H1 (cell line): Measurements from ENCODE around the gene SMDT1. TPM values are rescaled to one million over a fixed set of nuclear protein-coding genes. Genes with fewer than 3 reads are reported as not detected.

Experiments
- CTCF ChIA-PET: fragments of 300-600 bp; sonication (Branson Sonifier 250); formaldehyde crosslinking; loops from one replicate; lab custom pipeline; 2021; ENCODE audit not compliant: partially characterized antibody; lab: Charles Lee
- POLR2A ChIA-PET: fragments of 300-600 bp; sonication (Branson Sonifier 250); formaldehyde crosslinking; loops from one replicate; lab custom pipeline; 2021; ENCODE audit warnings: inconsistent platforms; ENCODE audit not compliant: partially characterized antibody; lab: Charles Lee
- DNase-seq, 2 experiments: peaks; one replicate each; pipeline versions ENCODE4 v3.0.0 to v3.0.0-alpha.2; 2010 to 2022; ENCODE audit warnings: low spot score in 2 of 2, low read depth in 1 of 2, mixed read lengths in 1 of 2
- FAIRE-seq: peaks from 2 replicates; lab custom pipeline; 2011; peaks lifted over from hg19 to GRCh38; lab: Jason Lieb, UNC
- H2AFZ ChIP-seq: 2 replicates; pipeline ENCODE4 v1.8.1; 2012; ENCODE audit warnings: low read length, inconsistent platforms
- H2AK5ac ChIP-seq: 2 replicates; pipeline ENCODE4 v1.6.1; 2013; ENCODE audit warnings: low read depth, low read length
- H2BK120ac ChIP-seq: replicated peaks from 2 replicates; pipeline ENCODE3; 2013; ENCODE audit warnings: low read depth, low read length, inconsistent platforms
- H2BK12ac ChIP-seq: 2 replicates; pipeline ENCODE4 v1.6.1; 2013; ENCODE audit warnings: low read depth, low read length
- H2BK15ac ChIP-seq: 2 replicates; pipeline ENCODE4 v1.6.1; 2013; ENCODE audit warnings: low read length
- H2BK20ac ChIP-seq: 2 replicates; pipeline ENCODE4 v1.6.1; 2013; ENCODE audit warnings: low read length
- H2BK5ac ChIP-seq: 2 replicates; pipeline ENCODE4 v1.6.1; 2013; ENCODE audit warnings: low read depth, low read length
- H3K14ac ChIP-seq: 2 replicates; pipeline ENCODE4 v1.6.1; 2013; ENCODE audit warnings: inconsistent platforms; ENCODE audit not compliant: insufficient read length
- H3K18ac ChIP-seq: 2 replicates; pipeline ENCODE4 v1.6.1; 2013; ENCODE audit warnings: low read length; ENCODE audit errors: extremely low read depth
- H3K23ac ChIP-seq: 2 replicates; pipeline ENCODE4 v1.6.1; 2013; ENCODE audit warnings: inconsistent platforms; ENCODE audit not compliant: insufficient read length
- H3K23me2 ChIP-seq: 2 replicates; pipeline ENCODE4 v1.6.1; 2013; ENCODE audit warnings: low read depth, low read length
- H3K27ac ChIP-seq: 2 replicates; pipeline ENCODE4 v1.6.1; 2011; ENCODE audit warnings: low read depth, low read length, inconsistent platforms
- H3K27me3 ChIP-seq, 4 experiments: replicated peaks in 1 of 4; 1 replicate in 1 of 4; 2 replicates in 3 of 4; pipeline versions ENCODE4 v1.6.1 to v1.8.1; 2011 to 2013; ENCODE audit warnings: low read length in 3 of 4, mild to moderate bottlenecking in 3 of 4, inconsistent platforms in 2 of 4, mixed read lengths in 2 of 4, moderate library complexity in 1 of 4; ENCODE audit not compliant: control insufficient read depth in 3 of 4, insufficient read depth in 3 of 4; ENCODE audit errors: extremely low read depth in 1 of 4
- H3K36me3 ChIP-seq, 4 experiments: 2 replicates each; pipeline versions ENCODE4 v1.6.1 to v1.8.1; 2011 to 2013; ENCODE audit warnings: mild to moderate bottlenecking in 4 of 4, low read length in 3 of 4, moderate library complexity in 2 of 4, control low read depth in 1 of 4, inconsistent platforms in 1 of 4; ENCODE audit not compliant: insufficient read depth in 4 of 4, control insufficient read depth in 2 of 4
- H3K4ac ChIP-seq: replicated peaks from 2 replicates; pipeline ENCODE3; 2013; ENCODE audit warnings: low read length, low read depth, mixed read lengths, inconsistent platforms; ENCODE audit not compliant: insufficient read length
- H3K4me1 ChIP-seq, 4 experiments: replicated peaks in 1 of 4; 1 replicate in 1 of 4; 2 replicates in 3 of 4; pipeline versions ENCODE4 v1.6.1 to v1.8.1; 2011 to 2013; ENCODE audit warnings: low read length in 3 of 4, inconsistent platforms in 2 of 4, mixed read lengths in 1 of 4; ENCODE audit not compliant: insufficient read depth in 4 of 4, control insufficient read depth in 3 of 4
- H3K4me2 ChIP-seq, 2 experiments: 2 replicates each; pipeline versions ENCODE4 v1.6.1 to v1.8.1; 2011 to 2013; ENCODE audit warnings: low read depth in 2 of 2, low read length in 2 of 2, control low read depth in 1 of 2, inconsistent platforms in 1 of 2, mild to moderate bottlenecking in 1 of 2; ENCODE audit not compliant: insufficient read depth in 1 of 2
- H3K4me3 ChIP-seq, 4 experiments: fragments of 200-600, 300-600 bp in 1 of 4; sonication (generic), shearing (Covaris generic), sonication (Bioruptor Twin) in 1 of 4; 2 replicates each; pipeline versions ENCODE4 v1.5.1 to v1.8.1; 2011 to 2016; ENCODE audit warnings: low read length in 4 of 4, low read depth in 3 of 4, control low read depth in 2 of 4, inconsistent platforms in 2 of 4, mild to moderate bottlenecking in 2 of 4, mixed read lengths in 1 of 4, moderate library complexity in 1 of 4; ENCODE audit not compliant: insufficient read depth in 2 of 4; ENCODE audit errors: extremely low read depth in 1 of 4
- H3K56ac ChIP-seq: replicated peaks from 2 replicates; pipeline ENCODE3; 2013; ENCODE audit warnings: low read depth, mild to moderate bottlenecking, mixed read lengths, low read length, inconsistent platforms; ENCODE audit not compliant: insufficient read length
- H3K79me1 ChIP-seq: 2 replicates; pipeline ENCODE4 v1.6.1; 2013; ENCODE audit warnings: low read depth, low read length, control low read depth
- H3K79me2 ChIP-seq, 2 experiments: 2 replicates each; pipeline versions ENCODE4 v1.6.1 to v1.8.1; 2012 to 2013; ENCODE audit warnings: low read length in 2 of 2, mild to moderate bottlenecking in 2 of 2, inconsistent platforms in 1 of 2; ENCODE audit not compliant: insufficient read depth in 2 of 2, control insufficient read depth in 1 of 2
- H3K9ac ChIP-seq, 4 experiments: replicated peaks in 1 of 4; 1 replicate in 1 of 4; 2 replicates in 3 of 4; pipeline versions ENCODE4 v1.6.1 to v1.8.1; 2011 to 2013; ENCODE audit warnings: low read depth in 3 of 4, low read length in 3 of 4, control low read depth in 2 of 4, mild to moderate bottlenecking in 2 of 4, moderate library complexity in 2 of 4, inconsistent platforms in 1 of 4; ENCODE audit errors: extremely low read depth in 1 of 4
- H3K9me3 ChIP-seq, 2 experiments: 2 replicates each; pipeline versions ENCODE4 v1.6.1 to v1.8.1; 2012 to 2013; ENCODE audit warnings: mild to moderate bottlenecking in 2 of 2, moderate library complexity in 2 of 2, control low read depth in 1 of 2, inconsistent platforms in 1 of 2, low read depth in 1 of 2, low read length in 1 of 2, mixed read lengths in 1 of 2; ENCODE audit not compliant: insufficient read depth in 2 of 2
- H4K20me1 ChIP-seq, 2 experiments: replicated peaks in 1 of 2; 2 replicates each; pipeline versions ENCODE3 to v1.8.1; 2011 to 2013; ENCODE audit warnings: inconsistent platforms in 2 of 2, low read length in 2 of 2, mild to moderate bottlenecking in 1 of 2; ENCODE audit not compliant: insufficient read depth in 2 of 2, control insufficient read depth in 1 of 2
- H4K5ac ChIP-seq: 2 replicates; pipeline ENCODE4 v1.6.1; 2013; ENCODE audit warnings: low read length, low read depth, mixed read lengths, inconsistent platforms; ENCODE audit not compliant: insufficient read length
- H4K8ac ChIP-seq: 2 replicates; pipeline ENCODE4 v1.8.0; 2013; ENCODE audit warnings: mild to moderate bottlenecking, moderate library complexity, low read length, inconsistent platforms; ENCODE audit not compliant: insufficient read depth; ENCODE audit errors: extremely low read depth
- H4K91ac ChIP-seq: replicated peaks from 2 replicates; pipeline ENCODE3; 2013; ENCODE audit warnings: low read length, mixed read lengths, inconsistent platforms; ENCODE audit not compliant: insufficient read length
- CEBPB ChIP-seq: IDR thresholded peaks from 2 replicates; pipeline ENCODE4 v1.6.1; 2012; ENCODE audit warnings: low read depth, low read length
- CTBP2 ChIP-seq: IDR thresholded peaks from 2 replicates; pipeline ENCODE4 v1.7.0; 2011; ENCODE audit warnings: borderline replicate concordance, mild to moderate bottlenecking, moderate library complexity, mixed read lengths, low read length; ENCODE audit not compliant: insufficient read depth, insufficient read length
- RAD21 ChIP-seq, 2 experiments: IDR thresholded peaks in 1 of 2; conservative IDR thresholded peaks in 1 of 2; 2 replicates each; pipeline ENCODE4 v1.6.1; 2011; ENCODE audit warnings: low read depth in 2 of 2, low read length in 2 of 2, improper control_type of control experiment in 1 of 2, inconsistent platforms in 1 of 2, mild to moderate bottlenecking in 1 of 2, moderate library complexity in 1 of 2
- RXRA ChIP-seq: IDR thresholded peaks from 2 replicates; pipeline ENCODE4 v1.6.1; 2011; ENCODE audit warnings: low read depth, mild to moderate bottlenecking, low read length, moderate library complexity; ENCODE audit not compliant: insufficient read depth
- SIX5 ChIP-seq: IDR thresholded peaks from 2 replicates; pipeline ENCODE4 v1.6.1; 2011; ENCODE audit warnings: mild to moderate bottlenecking, low read depth, low read length
- WGBS, 2 experiments: shearing (Covaris generic) in 1 of 2; methylation state at CpG; one replicate each; pipeline versions ENCODE4 v1.1.6 to v1.1.7; 2013 to 2015; ENCODE audit warnings: low lambda C conversion rate in 2 of 2, mixed read lengths in 2 of 2, inconsistent platforms in 1 of 2, low coverage in 1 of 2, missing lambda C conversion rate in 1 of 2; ENCODE audit not compliant: insufficient replicate concordance in 2 of 2, insufficient coverage in 1 of 2, insufficient read length in 1 of 2; ENCODE audit errors: extremely low coverage in 1 of 2, missing lambda C conversion rate in 1 of 2; 5-methylcytosine and 5-hydroxymethylcytosine counted together
- polyA plus RNA-seq, 7 experiments: library from polyadenylated mRNA; depleted of rRNA in 3 of 7; stranded (reverse) in 5 of 7; unstranded in 2 of 7; fragments of >200 nt in 5 of 7; fragments of 200-250 nt in 2 of 7; gene quantifications; 1 replicate in 5 of 7; 2 replicates in 1 of 7; 4 replicates in 1 of 7; pipeline versions ENCODE4 v1.2.1 to v1.2.3, GENCODE V29; 2011 to 2013; ENCODE audit warnings: missing spikeins in 2 of 7, mixed read lengths in 2 of 7
- total RNA-seq: library from RNA; stranded (reverse); fragmentation: NEBNext Ultra II Directional; extraction: Animal tissue kit (Norgen Biotek cat#: 25700); gene quantifications from 2 replicates; pipeline ENCODE4 v1.2.1, GENCODE V29; 2021
- TF ChIP-seq, protein P1 (sequence below), 3 experiments: IDR thresholded peaks; 1 replicate in 2 of 3; 2 replicates in 1 of 3; pipeline versions ENCODE4 v1.5.1 to v1.6.1; 2011; ENCODE audit warnings: low read length in 3 of 3, mild to moderate bottlenecking in 3 of 3, inconsistent platforms in 2 of 3, low read depth in 1 of 3, moderate library complexity in 1 of 3; ENCODE audit not compliant: insufficient read depth in 1 of 3; ENCODE audit errors: control extremely low read depth in 1 of 3

The SMDT1 gene
- total and polyA plus RNA-seq, 2 of the 8 experiments (the other 6 are each of a cell fraction or from before 2014, with no cell fraction given): 34.9 to 35.6 TPM

DNA sequence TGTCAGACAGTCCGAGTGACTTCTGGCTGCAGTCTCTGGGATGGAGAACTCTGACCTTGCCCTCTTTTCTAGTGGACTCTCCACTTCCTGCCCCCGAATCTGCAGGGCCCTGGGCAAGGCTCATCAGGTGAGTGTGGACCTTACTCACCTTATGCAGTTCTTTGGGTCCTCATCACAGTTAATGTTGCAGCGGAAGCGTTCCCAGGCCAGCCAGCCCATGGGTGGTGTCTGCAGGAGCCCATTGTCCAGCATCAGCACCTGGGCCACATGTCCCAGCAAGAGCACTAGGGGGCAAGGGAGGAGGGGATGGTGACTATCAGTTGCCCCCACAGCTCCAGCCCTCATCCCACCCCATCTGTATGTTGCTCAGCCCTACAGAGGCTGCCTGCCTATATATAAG is 11.2 kb upstream of the SMDT1 start:
- Histone ChIP-seq H2BK5ac (no peak overlapping the region), H3K23me2 (peaks cover 8% of the 10 kb centered on the region; the same call in 1 of the 2 replicates), H3K23ac (no peak overlapping the region), H3K36me3 (no peaks in the 10 kb centered on the region; a peak in 2 of 8 replicates), H4K8ac (no peak overlapping the region; the same call in 1 of the 2 replicates), H4K20me1 (no peaks in the 10 kb centered on the region), H3K27ac (no peak overlapping the region), H3K79me1 (no peaks in the 10 kb centered on the region), H3K18ac (no peak overlapping the region), H3K4me2 (no peak overlapping the region), H2AFZ (no peak overlapping the region), H3K4me3 (no peak overlapping the region), H3K27me3 (peaks cover 0 to 1% (median under 1%) of the 10 kb centered on the region in 4 experiments; a peak in 2 of 7 replicates), H2AK5ac (no peak overlapping the region), H2BK15ac (no peak overlapping the region), H3K14ac (no peak overlapping the region), H2BK12ac (no peak overlapping the region), H3K9ac (no peak overlapping the region), H3K9me3 (no peaks in the 10 kb centered on the region), H4K91ac (no peak overlapping the region), H3K79me2 (no peaks in the 10 kb centered on the region), H2BK120ac (no peak overlapping the region), H3K56ac (no peak overlapping the region), H4K5ac (no peak overlapping the region), H3K4me1 (peaks cover 0 to 29% (median 14%) of the 10 kb centered on the region in 4 experiments; a peak in 6 of 7 replicates), H2BK20ac (no peak overlapping the region), H3K4ac (no peak overlapping the region)
- 94% methylated on average over 4 of the region's 4 CpGs; no CpG with 5 or more reads in 1 of the 2 experiments for WGBS, 2 experiments
- CTCF ChIA-PET: interaction anchor here (0.6 kb wide), 1 partner anchor 108 kb away, joined by 3 read pairs; no protein-coding TSS in a partner anchor
- POLR2A ChIA-PET: interaction anchor here (1.8 kb wide), 1 partner anchor 10 kb away, joined by 5 read pairs; no protein-coding TSS in a partner anchor
- DNase-seq (no peak), FAIRE-seq (no peak)
- TF ChIP-seq CTBP2: no peak
- no peak for TF ChIP-seq RAD21 (IDR thresholded peaks at IDR 0.05 in 1 of 2, conservative IDR thresholded peaks at IDR 0.05 in 1 of 2; ENCODE audit: low read depth in 2 of 2, low read length in 2 of 2)
- TF ChIP-seq, protein P1, sequence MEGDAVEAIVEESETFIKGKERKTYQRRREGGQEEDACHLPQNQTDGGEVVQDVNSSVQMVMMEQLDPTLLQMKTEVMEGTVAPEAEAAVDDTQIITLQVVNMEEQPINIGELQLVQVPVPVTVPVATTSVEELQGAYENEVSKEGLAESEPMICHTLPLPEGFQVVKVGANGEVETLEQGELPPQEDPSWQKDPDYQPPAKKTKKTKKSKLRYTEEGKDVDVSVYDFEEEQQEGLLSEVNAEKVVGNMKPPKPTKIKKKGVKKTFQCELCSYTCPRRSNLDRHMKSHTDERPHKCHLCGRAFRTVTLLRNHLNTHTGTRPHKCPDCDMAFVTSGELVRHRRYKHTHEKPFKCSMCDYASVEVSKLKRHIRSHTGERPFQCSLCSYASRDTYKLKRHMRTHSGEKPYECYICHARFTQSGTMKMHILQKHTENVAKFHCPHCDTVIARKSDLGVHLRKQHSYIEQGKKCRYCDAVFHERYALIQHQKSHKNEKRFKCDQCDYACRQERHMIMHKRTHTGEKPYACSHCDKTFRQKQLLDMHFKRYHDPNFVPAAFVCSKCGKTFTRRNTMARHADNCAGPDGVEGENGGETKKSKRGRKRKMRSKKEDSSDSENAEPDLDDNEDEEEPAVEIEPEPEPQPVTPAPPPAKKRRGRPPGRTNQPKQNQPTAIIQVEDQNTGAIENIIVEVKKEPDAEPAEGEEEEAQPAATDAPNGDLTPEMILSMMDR (IDR thresholded peaks at IDR 0.05; ENCODE audit: control extremely low read depth in 1 of 3, insufficient read depth in 1 of 3, low read depth in 1 of 3, low read length in 3 of 3): no peak
- TF ChIP-seq CEBPB: no peak
- no peak for TF ChIP-seq SIX5
- no peak for TF ChIP-seq RXRA
